Left lung (tissue), 10 donors: ENCODE measurements around the gene FOXO1. TPM values are rescaled to one million over a fixed set of nuclear protein-coding genes. Genes with fewer than 3 reads are reported as not detected.

ENCODE experiments used
- ATAC-seq: fragments of 200-7000 bp; cut with Tn5 transposase; one replicate; pipeline ENCODE4 v1.9.1; 2020; ENCODE audit warnings: moderate library complexity
- DNase-seq, 4 donors: peaks; one replicate each; pipeline ENCODE4 v3.0.0-alpha.2; 2013 to 2020
- H3K27ac ChIP-seq, 2 donors: fragments of 200-600 bp; sonication (generic) in 1 of 2; one replicate each; pipeline versions ENCODE4 v1.5.0 to v1.8.0; 2020 to 2021
- H3K27me3 ChIP-seq, 2 donors: fragments of 200-600 bp; sonication (generic) in 1 of 2; one replicate each; pipeline versions ENCODE4 v1.5.0 to v1.8.0; 2020 to 2021
- H3K36me3 ChIP-seq, 2 donors: fragments of 200-600 bp; sonication (generic) in 1 of 2; one replicate each; pipeline versions ENCODE4 v1.5.0 to v1.8.0; 2020 to 2021
- H3K4me1 ChIP-seq, 2 donors: fragments of 200-600 bp; one replicate each; pipeline ENCODE4 v1.8.0; 2021
- H3K4me3 ChIP-seq, 2 donors: fragments of 200-600 bp; sonication (generic) in 1 of 2; one replicate each; pipeline versions ENCODE4 v1.5.0 to v1.8.0; 2020 to 2021; ENCODE audit warnings: mild to moderate bottlenecking in 1 of 2
- H3K9me3 ChIP-seq, 2 donors: fragments of 200-600 bp; sonication (generic) in 1 of 2; one replicate each; pipeline versions ENCODE4 v1.5.0 to v1.8.0; 2020 to 2021
- CTCF ChIP-seq, 2 donors: fragments of 200-600 bp; sonication (generic) in 1 of 2; IDR thresholded peaks; one replicate each; pipeline versions ENCODE4 v1.5.0 to v1.8.0; 2021; ENCODE audit warnings: antibody characterized with exemption in 2 of 2
- intact Hi-C, 2 donors: fragments of 100-400 bp; cut with DNase I; formaldehyde crosslinking; loops; one replicate each; pipeline versions ENCODE4 v1.11.2 to v1.14.2; 2022
- polyA plus RNA-seq, 6 donors: library from polyadenylated mRNA; unstranded; fragments of 120-200 nt; gene quantifications; one replicate each; pipeline ENCODE4 v1.2.1, GENCODE V29; 2013; ENCODE audit not compliant: insufficient read length in 6 of 6
- total RNA-seq, 2 donors: library from RNA; stranded (reverse); fragmentation: NEBNext Ultra II Directional; extraction: Animal tissue kit (Norgen Biotek cat#: 25700); gene quantifications; one replicate each; pipeline ENCODE4 v1.2.1, GENCODE V29; 2021
- donor health status: DM: no; HTN: yes; CAD: no.
- donor health status: DM: no; HTN: no; CAD: no.

FOXO1 gene
- total and polyA plus RNA-seq, 8 donors: 12.1 to 24.0 (median 13.8) TPM

- TF ChIP-seq CTCF (IDR thresholded peaks at IDR 0.05): no peak
- Histone ChIP-seq H3K4me1 (peaks cover 0 to 4% of the 10 kb centered on the region in 2 donors), H3K27me3 (no peaks in the 10 kb centered on the region), H3K36me3 (no peaks in the 10 kb centered on the region), H3K27ac (no peak overlapping the region), H3K4me3 (no peak overlapping the region), H3K9me3 (no peaks in the 10 kb centered on the region)
- ATAC-seq (no peak), DNase-seq (no peak)
- intact Hi-C loops: no loop called here
These were observed 113.5 kb downstream of the FOXO1 start for GRCh38 chr13:40552895-40553294.

GRCh38 chr13:40550130-40550529 is 116.3 kb downstream of the FOXO1 start:
- intact Hi-C loops: no loop called here

GRCh38 chr13:40549500-40550094 is 116.8 kb downstream of the FOXO1 start:
- no peak overlapping the region for H3K4me3 ChIP-seq
- ATAC-seq: no peak
- no peaks in the 10 kb centered on the region for H3K9me3 ChIP-seq
- intact Hi-C loops: no loop called here
- H3K27me3 ChIP-seq: no peaks in the 10 kb centered on the region
- no peak for TF ChIP-seq CTCF (IDR thresholded peaks at IDR 0.05)
- DNase-seq: no peak
- H3K36me3 ChIP-seq: no peaks in the 10 kb centered on the region
- no peaks in the 10 kb centered on the region for H3K4me1 ChIP-seq
- H3K27ac ChIP-seq: no peak overlapping the region

More at GRCh38 chr13:40550130-40550529, 116.3 kb downstream of the FOXO1 start:
- H3K27ac ChIP-seq: no peak overlapping the region
- H3K36me3 ChIP-seq: no peaks in the 10 kb centered on the region
- TF ChIP-seq CTCF (IDR thresholded peaks at IDR 0.05): no peak
- no peaks in the 10 kb centered on the region for H3K4me1 ChIP-seq
- no peak for DNase-seq
- no peak overlapping the region for H3K4me3 ChIP-seq
- H3K27me3 ChIP-seq: no peaks in the 10 kb centered on the region
- H3K9me3 ChIP-seq: no peaks in the 10 kb centered on the region
- no peak for ATAC-seq

GRCh38 chr13:40547591-40548315 is 118.7 kb downstream of the FOXO1 start:
- intact Hi-C loops: no loop called here
- H3K4me1 ChIP-seq: no peaks in the 10 kb centered on the region
- ATAC-seq (no peak), DNase-seq (no peak)
- no peak for TF ChIP-seq CTCF (IDR thresholded peaks at IDR 0.05)
- no peak overlapping the region for H3K27ac ChIP-seq
- no peaks in the 10 kb centered on the region for H3K27me3 ChIP-seq
- no peaks in the 10 kb centered on the region for H3K9me3 ChIP-seq
- H3K4me3 ChIP-seq: no peak overlapping the region
- H3K36me3 ChIP-seq: no peaks in the 10 kb centered on the region

GRCh38 chr13:40546047-40546446 is 120.4 kb downstream of the FOXO1 start:
- H3K9me3 ChIP-seq: no peaks in the 10 kb centered on the region
- H3K36me3 ChIP-seq: no peaks in the 10 kb centered on the region
- no peak for TF ChIP-seq CTCF (IDR thresholded peaks at IDR 0.05)
- intact Hi-C loops: no loop called here
- H3K27me3 ChIP-seq: no peaks in the 10 kb centered on the region
- H3K4me1 ChIP-seq: peaks cover 0 to 2% of the 10 kb centered on the region in 2 donors
- H3K27ac ChIP-seq: no peak overlapping the region
- ATAC-seq: no peak
- no peak for DNase-seq
- H3K4me3 ChIP-seq: no peak overlapping the region
